Osteoblast (primary cell): ENCODE measurements around the gene COL24A1. TPM values are rescaled to one million over a fixed set of nuclear protein-coding genes. Genes with fewer than 3 reads are reported as not detected.
A peak's percentile ranks its signal among the peaks of the same experiment; 100 is the strongest.

ENCODE experiments used
- DNase-seq: peaks from one replicate; pipeline ENCODE4 v3.0.0; 2011; ENCODE audit warnings: low spot score, mixed read lengths; ENCODE audit not compliant: insufficient read length; ENCODE audit errors: missing footprints
- H2AFZ ChIP-seq: 2 replicates; pipeline ENCODE4 v1.6.0; 2011; ENCODE audit warnings: mild to moderate bottlenecking, low read length
- H3K27ac ChIP-seq: 2 replicates; pipeline ENCODE4 v1.5.1; 2011; ENCODE audit warnings: mild to moderate bottlenecking, low read depth, low read length, moderate library complexity
- H3K27me3 ChIP-seq: 2 replicates; pipeline ENCODE4 v1.6.0; 2012; ENCODE audit warnings: mild to moderate bottlenecking, control low read depth, inconsistent platforms, low read length, moderate library complexity; ENCODE audit not compliant: insufficient read depth
- H3K36me3 ChIP-seq: 2 replicates; pipeline ENCODE4 v1.5.1; 2011; ENCODE audit warnings: mild to moderate bottlenecking, low read length, control low read depth, moderate library complexity; ENCODE audit not compliant: insufficient read depth
- H3K4me1 ChIP-seq: 2 replicates; pipeline ENCODE4 v1.5.1; 2011; ENCODE audit warnings: mild to moderate bottlenecking, low read length, control low read depth, moderate library complexity; ENCODE audit not compliant: insufficient read depth
- H3K4me2 ChIP-seq: 2 replicates; pipeline ENCODE4 v1.6.0; 2011; ENCODE audit warnings: mild to moderate bottlenecking, low read length; ENCODE audit not compliant: insufficient read depth
- H3K4me3 ChIP-seq: fragments of 200-600 bp; sonication (generic); 3 replicates; pipeline ENCODE4 v1.5.1; 2012; ENCODE audit warnings: mild to moderate bottlenecking, low read length, inconsistent platforms; ENCODE audit not compliant: insufficient read depth
- H3K79me2 ChIP-seq: 2 replicates; pipeline ENCODE4 v1.6.0; 2012; ENCODE audit warnings: mild to moderate bottlenecking, low read length, control low read depth, inconsistent platforms; ENCODE audit not compliant: insufficient read depth
- H3K9me3 ChIP-seq: 2 replicates; pipeline ENCODE4 v1.5.1; 2011; ENCODE audit warnings: low read depth, low read length, control low read depth
- H4K20me1 ChIP-seq: 2 replicates; pipeline ENCODE4 v1.6.0; 2012; ENCODE audit warnings: mild to moderate bottlenecking, low read length, control low read depth; ENCODE audit not compliant: insufficient read depth
- small RNA-seq: library from RNA; depleted of rRNA; stranded (forward); fragments of <200 nt; gene quantifications from one replicate; pipeline ENCODE3, GENCODE V24; 2012
- total RNA-seq: library from RNA; depleted of rRNA; stranded (reverse); fragments of >200 nt; gene quantifications from 2 replicates; pipeline ENCODE4 v1.2.3, GENCODE V29; 2012
- TF ChIP-seq, protein P1 (sequence below): IDR thresholded peaks from 2 replicates; pipeline ENCODE4 v1.5.1; 2011; ENCODE audit warnings: mild to moderate bottlenecking, low read depth, low read length, moderate library complexity; ENCODE audit errors: extremely low read depth

Gene COL24A1
- total RNA-seq, 1 donor: 1.1 TPM

DNA sequence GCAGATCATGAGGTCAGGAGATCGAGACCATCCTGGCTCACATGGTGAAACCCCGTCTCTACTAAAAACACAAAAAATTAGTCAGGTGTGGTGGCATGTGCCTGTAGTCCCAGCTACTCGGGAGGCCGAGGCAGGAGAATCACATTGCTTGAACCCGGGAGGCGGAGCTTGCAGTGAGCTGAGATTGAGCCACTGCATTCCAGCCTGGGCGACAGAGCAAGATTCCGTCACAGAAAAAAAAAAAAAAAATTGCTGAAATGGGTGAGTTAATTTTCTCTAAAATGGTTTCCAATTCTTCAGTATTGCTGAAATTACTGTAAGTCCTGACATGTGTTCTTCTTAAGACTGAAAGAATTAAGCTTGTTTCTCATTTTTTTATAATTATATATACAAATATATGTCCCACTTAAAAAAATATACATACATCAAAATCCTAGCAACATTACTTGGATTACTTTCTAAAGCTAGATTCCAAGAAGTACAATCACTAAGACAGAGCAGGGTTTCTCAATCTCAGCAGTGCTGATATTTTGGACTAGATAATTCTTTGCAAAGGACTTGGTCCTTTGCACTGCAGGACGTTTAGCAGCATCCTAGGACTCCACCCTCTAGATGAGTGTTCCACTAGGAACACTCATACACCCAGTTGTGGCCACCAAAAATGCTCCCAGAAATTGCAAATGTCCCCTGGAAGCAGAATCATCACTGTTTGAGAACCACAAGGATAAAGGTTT, 473.1 kb downstream of the COL24A1 start:
- no peaks in the 10 kb centered on the region for H4K20me1 ChIP-seq
- TF ChIP-seq, protein P1, sequence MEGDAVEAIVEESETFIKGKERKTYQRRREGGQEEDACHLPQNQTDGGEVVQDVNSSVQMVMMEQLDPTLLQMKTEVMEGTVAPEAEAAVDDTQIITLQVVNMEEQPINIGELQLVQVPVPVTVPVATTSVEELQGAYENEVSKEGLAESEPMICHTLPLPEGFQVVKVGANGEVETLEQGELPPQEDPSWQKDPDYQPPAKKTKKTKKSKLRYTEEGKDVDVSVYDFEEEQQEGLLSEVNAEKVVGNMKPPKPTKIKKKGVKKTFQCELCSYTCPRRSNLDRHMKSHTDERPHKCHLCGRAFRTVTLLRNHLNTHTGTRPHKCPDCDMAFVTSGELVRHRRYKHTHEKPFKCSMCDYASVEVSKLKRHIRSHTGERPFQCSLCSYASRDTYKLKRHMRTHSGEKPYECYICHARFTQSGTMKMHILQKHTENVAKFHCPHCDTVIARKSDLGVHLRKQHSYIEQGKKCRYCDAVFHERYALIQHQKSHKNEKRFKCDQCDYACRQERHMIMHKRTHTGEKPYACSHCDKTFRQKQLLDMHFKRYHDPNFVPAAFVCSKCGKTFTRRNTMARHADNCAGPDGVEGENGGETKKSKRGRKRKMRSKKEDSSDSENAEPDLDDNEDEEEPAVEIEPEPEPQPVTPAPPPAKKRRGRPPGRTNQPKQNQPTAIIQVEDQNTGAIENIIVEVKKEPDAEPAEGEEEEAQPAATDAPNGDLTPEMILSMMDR: no peak
- no peaks in the 10 kb centered on the region for H3K27me3 ChIP-seq
- no peak overlapping the region for H3K4me3 ChIP-seq
- peaks cover 23% of the 10 kb centered on the region for H3K79me2 ChIP-seq
- H3K4me2 ChIP-seq: no peak overlapping the region
- H3K9me3 ChIP-seq: no peaks in the 10 kb centered on the region
- DNase-seq: no peak
- H3K27ac ChIP-seq: no peak overlapping the region
- H2AFZ ChIP-seq: no peak overlapping the region
- H3K4me1 ChIP-seq: no peaks in the 10 kb centered on the region
- H3K36me3 ChIP-seq: peaks cover 6% of the 10 kb centered on the region

DNA sequence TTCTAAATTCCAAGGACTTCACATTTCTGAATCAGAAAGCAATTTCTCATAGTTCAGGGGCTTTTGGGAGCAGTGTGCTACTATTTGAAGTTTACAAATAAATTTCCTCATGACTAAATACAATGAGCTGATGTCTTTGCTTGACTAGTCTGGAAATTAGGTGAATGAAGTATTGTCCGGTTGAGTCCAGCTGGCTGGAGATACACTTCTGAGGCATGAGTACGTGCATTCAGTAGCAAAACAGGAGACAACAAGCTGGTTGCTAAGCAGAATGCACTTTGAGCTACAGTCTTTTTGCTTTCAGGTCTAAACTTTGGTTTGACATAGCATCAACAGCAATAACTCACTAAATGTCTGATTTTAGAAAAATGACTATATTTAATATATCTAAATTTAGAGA, 475.5 kb downstream of the COL24A1 start:
- Histone ChIP-seq H3K9me3 (no peaks in the 10 kb centered on the region), H2AFZ (no peak overlapping the region), H3K4me2 (no peak overlapping the region), H3K27ac (peak overlapping the region; percentile 16), H3K27me3 (no peaks in the 10 kb centered on the region), H3K4me1 (no peaks in the 10 kb centered on the region), H3K4me3 (no peak overlapping the region), H3K36me3 (peaks cover 20% of the 10 kb centered on the region), H3K79me2 (peaks cover 14% of the 10 kb centered on the region), H4K20me1 (no peaks in the 10 kb centered on the region)
- no peak for DNase-seq
- TF ChIP-seq, protein P1: no peak

Small RNA genes within 50 kb of the gene (small RNA-seq; reads per million reads assigned to genes)
- not detected for gene RNA5SP51

Other genes starting within 250 kb of the COL24A1 start
- 79.3 and 87.6 TPM in 2 replicates for gene ODF2L, start 239.6 kb upstream of the COL24A1 start, total RNA-seq